Ovary (tissue), 3 donors: ENCODE data around the gene NEO1.

Experiments used
- POLR2A ChIP-seq: fragments of 450-650 bp; IDR thresholded peaks from one replicate; pipeline ENCODE4 v1.6.1; 2017; ENCODE audit warnings: antibody characterized with exemption, mild to moderate bottlenecking, moderate library complexity
- TF ChIP-seq, protein P1 (sequence below), 3 donors: fragments of 450-650 bp in 2 of 3; fragments of 200-600 bp in 1 of 3; IDR thresholded peaks; one replicate each; pipeline versions ENCODE4 v1.5.1 to v1.8.0; 2016 to 2022; ENCODE audit warnings: antibody characterized with exemption in 3 of 3, mild to moderate bottlenecking in 1 of 3
- donor health status: DM: no; HTN: no; CAD: no.

DNA sequence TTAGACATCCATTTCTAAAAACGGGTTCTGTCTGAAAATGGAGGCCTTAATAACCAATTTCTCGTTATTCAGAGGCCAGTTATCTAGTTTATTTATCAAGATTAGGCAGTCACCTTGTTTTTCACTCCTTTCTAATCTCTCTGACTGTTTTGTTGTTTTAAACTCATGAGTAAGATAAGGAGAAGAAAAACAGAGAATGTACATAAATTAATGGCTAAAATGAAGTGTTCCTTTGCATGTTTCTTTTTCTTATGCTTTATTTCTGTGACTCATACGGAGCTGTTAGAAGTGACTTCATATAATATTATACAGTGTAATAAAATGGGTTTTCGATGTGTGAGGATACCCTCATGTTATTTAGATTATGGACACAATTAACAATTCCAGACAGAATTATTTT, 22.0 kb downstream of the NEO1 start:
- TF ChIP-seq, protein P1, sequence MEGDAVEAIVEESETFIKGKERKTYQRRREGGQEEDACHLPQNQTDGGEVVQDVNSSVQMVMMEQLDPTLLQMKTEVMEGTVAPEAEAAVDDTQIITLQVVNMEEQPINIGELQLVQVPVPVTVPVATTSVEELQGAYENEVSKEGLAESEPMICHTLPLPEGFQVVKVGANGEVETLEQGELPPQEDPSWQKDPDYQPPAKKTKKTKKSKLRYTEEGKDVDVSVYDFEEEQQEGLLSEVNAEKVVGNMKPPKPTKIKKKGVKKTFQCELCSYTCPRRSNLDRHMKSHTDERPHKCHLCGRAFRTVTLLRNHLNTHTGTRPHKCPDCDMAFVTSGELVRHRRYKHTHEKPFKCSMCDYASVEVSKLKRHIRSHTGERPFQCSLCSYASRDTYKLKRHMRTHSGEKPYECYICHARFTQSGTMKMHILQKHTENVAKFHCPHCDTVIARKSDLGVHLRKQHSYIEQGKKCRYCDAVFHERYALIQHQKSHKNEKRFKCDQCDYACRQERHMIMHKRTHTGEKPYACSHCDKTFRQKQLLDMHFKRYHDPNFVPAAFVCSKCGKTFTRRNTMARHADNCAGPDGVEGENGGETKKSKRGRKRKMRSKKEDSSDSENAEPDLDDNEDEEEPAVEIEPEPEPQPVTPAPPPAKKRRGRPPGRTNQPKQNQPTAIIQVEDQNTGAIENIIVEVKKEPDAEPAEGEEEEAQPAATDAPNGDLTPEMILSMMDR (IDR thresholded peaks at IDR 0.05) = no peak
- TF ChIP-seq POLR2A = no peak
